HCT116 (cell line): ENCODE results near the gene TMEM203. TPM values are rescaled to one million over a fixed set of nuclear protein-coding genes. Genes with fewer than 3 reads are reported as not detected.

Experiments
- ATAC-seq: fragments of 200-7000 bp; cut with Tn5 transposase; 2 replicates; pipeline ENCODE4 v1.9.1; 2020; ENCODE audit warnings: mild to moderate bottlenecking, moderate library complexity
- BruUV-seq: library from RNA; stranded (reverse); fragments of 400-500 nt; replicated peaks from 2 replicates; lab custom pipeline; 2021; lab: Mats Ljungman, UMichigan
- CTCF ChIA-PET: fragments of 300-600 bp; sonication (Branson Sonifier 250); formaldehyde crosslinking; loops from one replicate; lab custom pipeline; 2021; ENCODE audit warnings: antibody characterized with exemption; lab: Charles Lee
- POLR2A ChIA-PET: fragments of 300-600, 350-600 bp; sonication (Branson Sonifier 250); formaldehyde crosslinking; loops from one replicate; lab custom pipeline; 2021; ENCODE audit warnings: antibody characterized with exemption; lab: Charles Lee
- RAD21 ChIA-PET, 2 experiments: fragments of 300-600 bp; sonication (Branson Sonifier 250); formaldehyde crosslinking; loops; one replicate each; lab custom pipeline; 2023; ENCODE audit warnings: low total read pairs in 2 of 2; ENCODE audit not compliant: uncharacterized antibody in 2 of 2, unreplicated experiment in 2 of 2, low non-redundant PET in 1 of 2; lab: Charles Lee
- DNase-seq: peaks from one replicate; pipeline ENCODE4 v3.0.0-alpha.2; 2010; ENCODE audit warnings: low read depth, low spot score
- H2AFZ ChIP-seq: fragments of 200-600 bp; shearing (Covaris generic), sonication (generic); 2 replicates; pipeline ENCODE4 v1.6.1; 2017; ENCODE audit warnings: low read depth, mixed run types, mixed read lengths, antibody characterized with exemption, low read length; ENCODE audit not compliant: poor library complexity, severe bottlenecking
- H3K27ac ChIP-seq: 2 replicates; pipeline ENCODE4 v1.5.1; 2012; ENCODE audit warnings: low read depth, low read length
- H3K27me3 ChIP-seq: fragments of 200-600 bp; sonication (generic); 2 replicates; pipeline ENCODE4 v1.6.1; 2016; ENCODE audit warnings: mixed run types, low read length, mixed read lengths; ENCODE audit not compliant: insufficient read depth
- H3K36me3 ChIP-seq, 2 experiments: fragments of 200-500 bp in 1 of 2; fragments of 200-600 bp in 1 of 2; sonication (Bioruptor generic) in 1 of 2; sonication (generic) in 1 of 2; 2 replicates each; pipeline versions ENCODE4 v1.5.1 to v1.6.1; 2014 to 2016; ENCODE audit warnings: low read length in 2 of 2, inconsistent platforms in 1 of 2, mixed read lengths in 1 of 2, mixed run types in 1 of 2; ENCODE audit not compliant: insufficient read depth in 2 of 2, control insufficient read depth in 1 of 2
- H3K4me1 ChIP-seq, 2 experiments: fragments of 200-600 bp in 1 of 2; sonication (generic) in 1 of 2; 2 replicates each; pipeline versions ENCODE4 v1.5.1 to v1.6.1; 2012 to 2017; ENCODE audit warnings: low read length in 2 of 2, inconsistent platforms in 1 of 2, mild to moderate bottlenecking in 1 of 2, mixed read lengths in 1 of 2, mixed run types in 1 of 2, moderate library complexity in 1 of 2; ENCODE audit not compliant: insufficient read depth in 2 of 2, control insufficient read depth in 1 of 2
- H3K4me2 ChIP-seq: fragments of 200-600 bp; sonication (generic); 2 replicates; pipeline ENCODE4 v1.6.1; 2017; ENCODE audit warnings: mixed run types, low read length, mixed read lengths
- H3K4me3 ChIP-seq, 2 experiments: fragments of 200-600 bp in 1 of 2; sonication (generic) in 1 of 2; replicated peaks in 1 of 2; 2 replicates each; pipeline ENCODE4 v1.5.1; 2011 to 2016; ENCODE audit warnings: low read length in 2 of 2, control low read depth in 1 of 2, low read depth in 1 of 2, mild to moderate bottlenecking in 1 of 2, mixed read lengths in 1 of 2, mixed run types in 1 of 2
- H3K79me2 ChIP-seq: fragments of 200-600 bp; sonication (generic); 2 replicates; pipeline ENCODE4 v1.6.1; 2017; ENCODE audit warnings: mild to moderate bottlenecking, mixed run types, low read length, moderate library complexity, mixed read lengths; ENCODE audit not compliant: insufficient read depth
- H3K9ac ChIP-seq: fragments of 200-600 bp; sonication (generic); 2 replicates; pipeline ENCODE4 v1.6.1; 2016; ENCODE audit warnings: low read length, mixed read lengths
- H3K9me2 ChIP-seq: fragments of 200-600 bp; sonication (generic), shearing (Covaris generic); 2 replicates; pipeline ENCODE4 v1.6.1; 2017; ENCODE audit warnings: mixed run types, mild to moderate bottlenecking, moderate library complexity; ENCODE audit not compliant: insufficient read depth
- H3K9me3 ChIP-seq, 2 experiments: fragments of 200-500 bp in 1 of 2; fragments of 200-600 bp in 1 of 2; sonication (Bioruptor generic) in 1 of 2; sonication (generic) in 1 of 2; 2 replicates each; pipeline ENCODE4 v1.6.1; 2014 to 2017; ENCODE audit warnings: low read length in 2 of 2, mixed read lengths in 2 of 2, inconsistent platforms in 1 of 2, low read depth in 1 of 2, mild to moderate bottlenecking in 1 of 2, mixed run types in 1 of 2, moderate library complexity in 1 of 2; ENCODE audit not compliant: control insufficient read depth in 1 of 2, insufficient read depth in 1 of 2
- H4K20me1 ChIP-seq: fragments of 200-600 bp; sonication (generic), shearing (Covaris generic); 2 replicates; pipeline ENCODE4 v1.6.1; 2017; ENCODE audit warnings: mixed run types, mild to moderate bottlenecking, moderate library complexity; ENCODE audit not compliant: insufficient read depth
- CBX3 ChIP-seq: IDR thresholded peaks from 2 replicates; pipeline ENCODE4 v1.6.1; 2012; ENCODE audit warnings: low read depth
- CEBPB ChIP-seq: IDR thresholded peaks from 2 replicates; pipeline ENCODE4 v1.6.1; 2012; ENCODE audit warnings: low read depth
- EGR1 ChIP-seq: IDR thresholded peaks from 2 replicates; pipeline ENCODE4 v1.6.1; 2012; ENCODE audit warnings: low read depth
- ELF1 ChIP-seq: IDR thresholded peaks from 2 replicates; pipeline ENCODE4 v1.6.1; 2012; ENCODE audit warnings: low read depth, borderline replicate concordance
- EZH2 ChIP-seq: fragments of 200-600 bp; sonication (generic); IDR thresholded peaks from 2 replicates; pipeline ENCODE4 v1.6.1; 2017; ENCODE audit warnings: antibody characterized with exemption, mixed run types
- EZH2phosphoT487 ChIP-seq: fragments of 200-600 bp; IDR thresholded peaks from 2 replicates; pipeline ENCODE4 v1.6.1; 2018; ENCODE audit warnings: antibody characterized with exemption, borderline replicate concordance
- FOSL1 ChIP-seq: IDR thresholded peaks from 2 replicates; pipeline ENCODE4 v1.6.1; 2012; ENCODE audit warnings: low read depth
- JUND ChIP-seq: IDR thresholded peaks from 2 replicates; pipeline ENCODE4 v1.6.1; 2012
- POLR2A ChIP-seq: IDR thresholded peaks from 2 replicates; pipeline ENCODE4 v1.7.0; 2011; ENCODE audit warnings: borderline replicate concordance; ENCODE audit not compliant: insufficient read depth, insufficient read length; ENCODE audit errors: extremely low read depth
- POLR2AphosphoS5 ChIP-seq: IDR thresholded peaks from 2 replicates; pipeline ENCODE4 v1.6.1; 2011; ENCODE audit warnings: mild to moderate bottlenecking, low read depth, low read length, moderate library complexity
- RAD21 ChIP-seq: IDR thresholded peaks from 2 replicates; pipeline ENCODE4 v1.6.1; 2012; ENCODE audit warnings: low read depth, mild to moderate bottlenecking
- SRF ChIP-seq: IDR thresholded peaks from 2 replicates; pipeline ENCODE4 v1.6.1; 2012; ENCODE audit warnings: low read depth
- TCF7L2 ChIP-seq: IDR thresholded peaks from 2 replicates; pipeline ENCODE4 v1.7.0; 2011; ENCODE audit warnings: borderline replicate concordance, inconsistent platforms; ENCODE audit not compliant: insufficient read depth, insufficient read length; ENCODE audit errors: extremely low read depth
- YY1 ChIP-seq: IDR thresholded peaks from 2 replicates; pipeline ENCODE4 v1.6.1; 2011; ENCODE audit warnings: low read length, low read depth, moderate library complexity, mild to moderate bottlenecking; ENCODE audit not compliant: insufficient replicate concordance; ENCODE audit errors: extremely low read depth
- ZFX ChIP-seq: fragments of 450-650 bp; IDR thresholded peaks from 2 replicates; pipeline ENCODE4 v1.6.1; 2017
- ZNF274 ChIP-seq: fragments of 200-500 bp; sonication (Bioruptor generic); IDR thresholded peaks from 2 replicates; pipeline ENCODE4 v1.6.1; 2014; ENCODE audit warnings: mild to moderate bottlenecking, low read depth, low read length, inconsistent platforms
- intact Hi-C: fragments of 100-400 bp; cut with micrococcal nuclease; formaldehyde crosslinking; loops from 2 replicates; pipeline ENCODE4 v1.10.0; 2022
- total RNA-seq: library from RNA; stranded (reverse); gene quantifications from one replicate; pipeline ENCODE4 v1.2.1, GENCODE V29; 2021; ENCODE audit not compliant: unreplicated experiment
- TF ChIP-seq, protein P1 (sequence below): IDR thresholded peaks from 2 replicates; pipeline ENCODE4 v1.6.1; 2012
- TF ChIP-seq, protein P2 (sequence below): IDR thresholded peaks from 2 replicates; pipeline ENCODE4 v1.6.1; 2012; ENCODE audit warnings: low read depth
- TF ChIP-seq, protein P3 (sequence below): IDR thresholded peaks from 2 replicates; pipeline ENCODE4 v1.6.1; 2011; ENCODE audit warnings: mild to moderate bottlenecking, low read length, moderate library complexity; ENCODE audit not compliant: insufficient replicate concordance; ENCODE audit errors: extremely low read depth
- TF ChIP-seq, protein P4 (sequence below), 3 experiments: fragments of 200-600 bp in 1 of 3; sonication (generic) in 1 of 3; IDR thresholded peaks in 2 of 3; conservative IDR thresholded peaks in 1 of 3; 2 replicates each; pipeline ENCODE4 v1.5.1; 2012 to 2017; ENCODE audit warnings: low read depth in 2 of 3, low read length in 2 of 3, antibody characterized with exemption in 1 of 3, borderline replicate concordance in 1 of 3, control low read depth in 1 of 3, mild to moderate bottlenecking in 1 of 3, mixed read lengths in 1 of 3, mixed run types in 1 of 3, moderate library complexity in 1 of 3; ENCODE audit not compliant: insufficient read depth in 1 of 3

Gene TMEM203
- total RNA-seq, 1 experiment from 2014 or later, result 45.0 TPM

DNA sequence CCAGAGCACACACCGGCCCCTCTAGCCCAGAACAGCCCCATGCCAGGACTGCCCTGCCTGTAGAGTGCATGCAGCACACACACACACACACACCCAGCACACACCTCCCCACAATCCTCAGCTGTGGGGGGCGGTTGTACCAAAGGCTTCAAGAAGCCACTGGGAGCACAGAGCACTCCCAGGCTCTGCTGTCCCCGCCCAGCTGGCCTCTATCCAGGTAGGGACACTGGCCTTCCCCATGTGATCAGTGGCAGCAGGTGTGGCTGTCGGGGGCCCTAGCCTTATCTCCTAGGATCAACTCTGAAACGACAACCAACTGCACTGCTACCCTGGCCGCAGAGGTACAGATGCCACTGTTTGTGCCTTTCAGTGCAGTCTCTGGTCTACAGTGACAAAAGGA is 19.1 kb downstream of the TMEM203 start:
- Histone ChIP-seq H3K27ac (no peak overlapping the region), H4K20me1 (no peaks in the 10 kb centered on the region), H3K4me2 (no peak overlapping the region), H3K4me1 (peaks cover 16 to 33% of the 10 kb centered on the region in 2 experiments), H3K79me2 (peaks cover 52% of the 10 kb centered on the region), H3K9ac (no peak overlapping the region), H3K36me3 (peaks cover 0 to 23% of the 10 kb centered on the region in 2 experiments; a peak in 1 of 4 replicates), H2AFZ (no peak overlapping the region), H3K27me3 (no peaks in the 10 kb centered on the region), H3K9me2 (no peaks in the 10 kb centered on the region), H3K9me3 (no peaks in the 10 kb centered on the region), H3K4me3 (no peak overlapping the region)
- DNase-seq (no peak), ATAC-seq (no peak)
- intact Hi-C loops, result loop anchor here (5.0 kb wide), 1 partner anchor 41 kb away; the partner anchor contains the start of genes CYSRT1 and RNF224
- RAD21 ChIA-PET, result no interaction called here
- POLR2A ChIA-PET, result no interaction called here
- BruUV-seq, result no TSS peak
- CTCF ChIA-PET, result no interaction called here
- TF ChIP-seq CEBPB, result no peak
- TF ChIP-seq ZFX, result no peak
- no peak for TF ChIP-seq FOSL1
- no peak for TF ChIP-seq CBX3
- TF ChIP-seq, protein P1, sequence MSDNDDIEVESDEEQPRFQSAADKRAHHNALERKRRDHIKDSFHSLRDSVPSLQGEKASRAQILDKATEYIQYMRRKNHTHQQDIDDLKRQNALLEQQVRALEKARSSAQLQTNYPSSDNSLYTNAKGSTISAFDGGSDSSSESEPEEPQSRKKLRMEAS, result no peak
- TF ChIP-seq ZNF274, result no peak
- no peak for TF ChIP-seq POLR2A
- no peak for TF ChIP-seq ELF1
- no peak for TF ChIP-seq POLR2AphosphoS5
- TF ChIP-seq, protein P2, sequence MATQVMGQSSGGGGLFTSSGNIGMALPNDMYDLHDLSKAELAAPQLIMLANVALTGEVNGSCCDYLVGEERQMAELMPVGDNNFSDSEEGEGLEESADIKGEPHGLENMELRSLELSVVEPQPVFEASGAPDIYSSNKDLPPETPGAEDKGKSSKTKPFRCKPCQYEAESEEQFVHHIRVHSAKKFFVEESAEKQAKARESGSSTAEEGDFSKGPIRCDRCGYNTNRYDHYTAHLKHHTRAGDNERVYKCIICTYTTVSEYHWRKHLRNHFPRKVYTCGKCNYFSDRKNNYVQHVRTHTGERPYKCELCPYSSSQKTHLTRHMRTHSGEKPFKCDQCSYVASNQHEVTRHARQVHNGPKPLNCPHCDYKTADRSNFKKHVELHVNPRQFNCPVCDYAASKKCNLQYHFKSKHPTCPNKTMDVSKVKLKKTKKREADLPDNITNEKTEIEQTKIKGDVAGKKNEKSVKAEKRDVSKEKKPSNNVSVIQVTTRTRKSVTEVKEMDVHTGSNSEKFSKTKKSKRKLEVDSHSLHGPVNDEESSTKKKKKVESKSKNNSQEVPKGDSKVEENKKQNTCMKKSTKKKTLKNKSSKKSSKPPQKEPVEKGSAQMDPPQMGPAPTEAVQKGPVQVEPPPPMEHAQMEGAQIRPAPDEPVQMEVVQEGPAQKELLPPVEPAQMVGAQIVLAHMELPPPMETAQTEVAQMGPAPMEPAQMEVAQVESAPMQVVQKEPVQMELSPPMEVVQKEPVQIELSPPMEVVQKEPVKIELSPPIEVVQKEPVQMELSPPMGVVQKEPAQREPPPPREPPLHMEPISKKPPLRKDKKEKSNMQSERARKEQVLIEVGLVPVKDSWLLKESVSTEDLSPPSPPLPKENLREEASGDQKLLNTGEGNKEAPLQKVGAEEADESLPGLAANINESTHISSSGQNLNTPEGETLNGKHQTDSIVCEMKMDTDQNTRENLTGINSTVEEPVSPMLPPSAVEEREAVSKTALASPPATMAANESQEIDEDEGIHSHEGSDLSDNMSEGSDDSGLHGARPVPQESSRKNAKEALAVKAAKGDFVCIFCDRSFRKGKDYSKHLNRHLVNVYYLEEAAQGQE, result no peak
- TF ChIP-seq RAD21, result no peak
- TF ChIP-seq EZH2phosphoT487, result no peak
- TF ChIP-seq SRF, result no peak
- TF ChIP-seq TCF7L2, result no peak
- TF ChIP-seq, protein P3, sequence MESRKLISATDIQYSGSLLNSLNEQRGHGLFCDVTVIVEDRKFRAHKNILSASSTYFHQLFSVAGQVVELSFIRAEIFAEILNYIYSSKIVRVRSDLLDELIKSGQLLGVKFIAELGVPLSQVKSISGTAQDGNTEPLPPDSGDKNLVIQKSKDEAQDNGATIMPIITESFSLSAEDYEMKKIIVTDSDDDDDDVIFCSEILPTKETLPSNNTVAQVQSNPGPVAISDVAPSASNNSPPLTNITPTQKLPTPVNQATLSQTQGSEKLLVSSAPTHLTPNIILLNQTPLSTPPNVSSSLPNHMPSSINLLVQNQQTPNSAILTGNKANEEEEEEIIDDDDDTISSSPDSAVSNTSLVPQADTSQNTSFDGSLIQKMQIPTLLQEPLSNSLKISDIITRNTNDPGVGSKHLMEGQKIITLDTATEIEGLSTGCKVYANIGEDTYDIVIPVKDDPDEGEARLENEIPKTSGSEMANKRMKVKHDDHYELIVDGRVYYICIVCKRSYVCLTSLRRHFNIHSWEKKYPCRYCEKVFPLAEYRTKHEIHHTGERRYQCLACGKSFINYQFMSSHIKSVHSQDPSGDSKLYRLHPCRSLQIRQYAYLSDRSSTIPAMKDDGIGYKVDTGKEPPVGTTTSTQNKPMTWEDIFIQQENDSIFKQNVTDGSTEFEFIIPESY, result no peak
- TF ChIP-seq EZH2, result no peak
- no peak for TF ChIP-seq JUND
- TF ChIP-seq, protein P4, sequence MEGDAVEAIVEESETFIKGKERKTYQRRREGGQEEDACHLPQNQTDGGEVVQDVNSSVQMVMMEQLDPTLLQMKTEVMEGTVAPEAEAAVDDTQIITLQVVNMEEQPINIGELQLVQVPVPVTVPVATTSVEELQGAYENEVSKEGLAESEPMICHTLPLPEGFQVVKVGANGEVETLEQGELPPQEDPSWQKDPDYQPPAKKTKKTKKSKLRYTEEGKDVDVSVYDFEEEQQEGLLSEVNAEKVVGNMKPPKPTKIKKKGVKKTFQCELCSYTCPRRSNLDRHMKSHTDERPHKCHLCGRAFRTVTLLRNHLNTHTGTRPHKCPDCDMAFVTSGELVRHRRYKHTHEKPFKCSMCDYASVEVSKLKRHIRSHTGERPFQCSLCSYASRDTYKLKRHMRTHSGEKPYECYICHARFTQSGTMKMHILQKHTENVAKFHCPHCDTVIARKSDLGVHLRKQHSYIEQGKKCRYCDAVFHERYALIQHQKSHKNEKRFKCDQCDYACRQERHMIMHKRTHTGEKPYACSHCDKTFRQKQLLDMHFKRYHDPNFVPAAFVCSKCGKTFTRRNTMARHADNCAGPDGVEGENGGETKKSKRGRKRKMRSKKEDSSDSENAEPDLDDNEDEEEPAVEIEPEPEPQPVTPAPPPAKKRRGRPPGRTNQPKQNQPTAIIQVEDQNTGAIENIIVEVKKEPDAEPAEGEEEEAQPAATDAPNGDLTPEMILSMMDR (IDR thresholded peaks at IDR 0.05 in 2 of 3, conservative IDR thresholded peaks at IDR 0.05 in 1 of 3; ENCODE audit: borderline replicate concordance in 1 of 3, insufficient read depth in 1 of 3, low read depth in 2 of 3, low read length in 2 of 3), result no peak
- TF ChIP-seq YY1, result no peak
- no peak for TF ChIP-seq EGR1
